ENCODE results near the gene PERM1.
"Not testable (repeated sequence)": the region's sequence is repeated elsewhere in the genome, so short reads cannot be mapped to it uniquely, and the experiment has no call there.

The PERM1 gene

GRCh38 chr1:1020000-1020404 is 38.1 kb upstream of the PERM1 start, which contains the start of gene AGRN:
Gene AGRN (plus strand): TSS chr1:1020120. CDS start chr1:1020173, 53 bp downstream.
- no peak for TF ChIP-seq CTCF (IDR thresholded peaks at IDR 0.05; ENCODE audit: extremely low read depth, missing control alignments)
- peak; percentile 89 for DNase-seq (ENCODE audit: low spot score)

GRCh38 chr1:1019122-1019999 is 37.5 kb upstream of the PERM1 start:
- peak; percentile 98 for DNase-seq (ENCODE audit: low spot score)
- peak; percentile 41 for TF ChIP-seq CTCF (IDR thresholded peaks at IDR 0.05; ENCODE audit: extremely low read depth, missing control alignments)

GRCh38 chr1:1018321-1018685 is 36.4 kb upstream of the PERM1 start:
- not testable (repeated sequence) for DNase-seq (ENCODE audit: low spot score)

- not testable (repeated sequence) for DNase-seq (ENCODE audit: low spot score)
Observed at GRCh38 chr1:1017397-1018320, 35.8 kb upstream of the PERM1 start.

- peak; percentile 22 for DNase-seq (ENCODE audit: low spot score)
- peak; percentile 32 for TF ChIP-seq CTCF (IDR thresholded peaks at IDR 0.05; ENCODE audit: extremely low read depth, missing control alignments)
Observed at GRCh38 chr1:1014799-1015681, 33.1 kb upstream of the PERM1 start.

- DNase-seq (ENCODE audit: low spot score), result peak; percentile 62
Observed at GRCh38 chr1:1013922-1014648, 32.2 kb upstream of the PERM1 start.

More at GRCh38 chr1:1013922-1014648, 32.2 kb upstream of the PERM1 start:
- TF ChIP-seq CTCF (IDR thresholded peaks at IDR 0.05; ENCODE audit: extremely low read depth, missing control alignments), result no peak
